AG09319 (cell line): Measurements from ENCODE around the gene ESYT1.

Experiments
- DNase-seq: peaks from one replicate; pipeline ENCODE4 v3.0.0-alpha.2; 2010; ENCODE audit warnings: low read depth; ENCODE audit errors: extremely low read depth
- TF ChIP-seq, protein P1 (sequence below): IDR thresholded peaks from 2 replicates; pipeline ENCODE4 v1.5.1; 2011; ENCODE audit warnings: low read depth, mild to moderate bottlenecking, inconsistent platforms, low read length, moderate library complexity

ESYT1 gene

DNA sequence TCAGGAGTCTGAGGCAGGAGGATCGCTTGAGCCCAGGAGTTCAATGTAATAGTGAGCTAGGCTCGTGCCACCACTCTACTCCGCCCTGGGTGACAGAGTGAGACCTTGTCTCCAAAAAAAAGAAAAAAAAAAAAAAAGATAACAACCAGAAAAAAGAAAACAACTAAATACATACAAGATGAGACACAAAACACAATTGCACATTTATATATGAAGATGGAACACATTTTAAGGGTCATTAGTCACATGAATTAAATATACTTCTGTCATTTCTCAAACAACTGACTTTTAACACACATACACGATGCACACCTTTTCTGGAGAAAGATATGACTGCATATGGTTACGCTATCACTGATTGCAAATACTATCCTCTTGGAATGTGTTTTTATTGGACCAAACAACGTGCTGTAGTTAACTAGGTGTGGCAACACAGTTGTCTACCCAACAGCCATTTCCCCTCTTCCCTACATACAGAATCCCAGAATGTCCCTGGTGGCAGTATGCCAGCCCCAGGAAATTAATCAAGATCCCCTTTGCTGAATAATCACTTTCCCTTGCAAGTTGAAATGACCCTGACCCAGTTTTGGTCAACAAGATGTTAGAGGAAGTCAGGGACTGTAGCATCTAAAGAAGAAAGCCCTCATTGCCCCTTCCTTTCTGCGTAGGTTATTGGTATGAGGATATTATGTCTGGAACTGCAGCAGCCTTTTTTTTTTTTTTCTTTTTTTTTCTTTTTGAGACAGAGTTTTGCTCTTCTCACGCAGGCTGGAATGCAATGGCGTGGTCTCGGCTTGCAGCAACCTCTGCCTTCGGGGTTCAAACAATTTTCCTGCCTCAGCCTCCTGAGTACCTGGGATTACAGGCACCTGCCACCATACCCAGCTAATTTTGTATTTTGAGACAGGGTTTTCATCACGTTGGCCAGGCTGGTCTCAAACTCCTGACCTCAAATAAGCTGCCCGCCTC, 18.7 kb downstream of the ESYT1 start:
- no peak for DNase-seq
- TF ChIP-seq, protein P1, sequence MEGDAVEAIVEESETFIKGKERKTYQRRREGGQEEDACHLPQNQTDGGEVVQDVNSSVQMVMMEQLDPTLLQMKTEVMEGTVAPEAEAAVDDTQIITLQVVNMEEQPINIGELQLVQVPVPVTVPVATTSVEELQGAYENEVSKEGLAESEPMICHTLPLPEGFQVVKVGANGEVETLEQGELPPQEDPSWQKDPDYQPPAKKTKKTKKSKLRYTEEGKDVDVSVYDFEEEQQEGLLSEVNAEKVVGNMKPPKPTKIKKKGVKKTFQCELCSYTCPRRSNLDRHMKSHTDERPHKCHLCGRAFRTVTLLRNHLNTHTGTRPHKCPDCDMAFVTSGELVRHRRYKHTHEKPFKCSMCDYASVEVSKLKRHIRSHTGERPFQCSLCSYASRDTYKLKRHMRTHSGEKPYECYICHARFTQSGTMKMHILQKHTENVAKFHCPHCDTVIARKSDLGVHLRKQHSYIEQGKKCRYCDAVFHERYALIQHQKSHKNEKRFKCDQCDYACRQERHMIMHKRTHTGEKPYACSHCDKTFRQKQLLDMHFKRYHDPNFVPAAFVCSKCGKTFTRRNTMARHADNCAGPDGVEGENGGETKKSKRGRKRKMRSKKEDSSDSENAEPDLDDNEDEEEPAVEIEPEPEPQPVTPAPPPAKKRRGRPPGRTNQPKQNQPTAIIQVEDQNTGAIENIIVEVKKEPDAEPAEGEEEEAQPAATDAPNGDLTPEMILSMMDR = no peak

DNA sequence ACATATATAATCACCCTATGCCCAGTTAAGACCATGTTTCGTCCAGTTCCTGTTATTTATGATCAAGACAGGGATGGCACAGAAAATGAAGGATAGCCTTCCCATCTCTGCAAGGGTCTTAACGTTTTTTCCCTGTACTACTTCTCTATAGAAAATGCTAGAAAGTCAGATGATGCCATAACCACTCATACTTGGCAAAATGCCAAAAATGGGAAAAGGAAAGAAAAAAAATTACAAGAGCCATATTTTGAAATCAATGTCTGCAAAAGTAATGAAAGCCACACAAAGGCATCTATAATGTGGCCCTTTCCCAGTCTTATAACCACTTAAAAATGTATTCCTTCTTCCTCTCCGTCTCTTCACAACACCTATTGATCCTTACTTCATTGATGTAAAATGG, 22.5 kb downstream of the ESYT1 start:
- TF ChIP-seq, protein P1 = no peak
- DNase-seq = no peak

DNA sequence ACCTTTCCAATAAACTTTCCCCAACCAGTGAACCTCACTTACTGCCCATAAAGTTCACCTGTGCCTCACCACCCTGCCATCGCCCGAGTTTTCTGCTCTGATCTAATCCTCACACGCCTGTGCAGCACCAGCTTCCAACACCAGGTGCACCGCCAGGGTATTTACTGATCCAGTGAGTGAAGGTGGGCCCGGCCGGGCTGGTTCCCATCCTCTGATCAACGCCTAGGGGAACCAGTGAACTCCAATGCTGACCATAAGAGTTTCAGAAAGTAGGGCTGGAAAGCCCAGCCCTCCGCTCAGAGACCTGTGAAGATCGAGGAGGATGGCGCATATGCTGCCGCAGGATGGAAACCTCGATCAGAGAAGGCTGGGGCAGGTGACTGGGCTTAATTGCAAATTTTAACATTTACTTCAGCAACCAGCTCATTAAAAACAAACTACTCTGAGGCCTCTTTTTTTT, 23.6 kb downstream of the ESYT1 start:
- no peak for DNase-seq
- TF ChIP-seq, protein P1 = peak; percentile 10

DNA sequence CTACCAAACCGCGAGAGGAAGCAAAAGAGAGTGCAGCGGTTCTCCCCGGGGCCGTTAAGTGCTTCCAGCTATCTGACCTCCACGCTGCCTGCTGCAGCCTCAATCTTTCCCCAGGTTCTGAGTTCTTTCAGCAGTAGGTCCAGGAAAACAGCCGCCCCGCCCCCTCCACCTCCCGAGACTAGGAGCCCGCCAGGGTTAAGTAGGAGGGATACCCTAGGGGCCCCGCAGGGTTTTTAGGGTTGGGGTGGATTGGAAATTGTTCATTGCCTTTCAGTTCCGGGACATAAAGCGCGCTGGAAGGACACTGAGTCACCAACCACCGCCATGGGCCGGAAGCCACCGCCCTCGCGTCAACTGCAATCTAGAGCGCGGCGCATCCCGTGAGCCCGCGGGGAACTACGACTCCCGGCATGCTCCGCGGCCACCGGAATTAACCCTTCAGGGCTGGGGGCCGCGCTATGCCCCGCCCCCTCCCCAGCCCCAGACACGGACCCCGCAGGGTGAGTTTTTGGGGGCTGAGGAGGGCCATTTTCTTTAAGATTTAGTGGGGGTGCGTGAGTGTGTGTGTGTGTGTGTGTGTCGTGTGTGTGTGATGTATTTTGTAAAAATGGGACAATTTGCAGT, 24.2 kb downstream of the ESYT1 start, which contains the start of gene MYL6B:
Gene MYL6B (plus strand): TSS at position 456 of the 624 bp plus-strand sequence. CDS start 1,332 bp downstream, outside the sequence.
- DNase-seq = peak; percentile 53
- TF ChIP-seq, protein P1 = no peak

DNA sequence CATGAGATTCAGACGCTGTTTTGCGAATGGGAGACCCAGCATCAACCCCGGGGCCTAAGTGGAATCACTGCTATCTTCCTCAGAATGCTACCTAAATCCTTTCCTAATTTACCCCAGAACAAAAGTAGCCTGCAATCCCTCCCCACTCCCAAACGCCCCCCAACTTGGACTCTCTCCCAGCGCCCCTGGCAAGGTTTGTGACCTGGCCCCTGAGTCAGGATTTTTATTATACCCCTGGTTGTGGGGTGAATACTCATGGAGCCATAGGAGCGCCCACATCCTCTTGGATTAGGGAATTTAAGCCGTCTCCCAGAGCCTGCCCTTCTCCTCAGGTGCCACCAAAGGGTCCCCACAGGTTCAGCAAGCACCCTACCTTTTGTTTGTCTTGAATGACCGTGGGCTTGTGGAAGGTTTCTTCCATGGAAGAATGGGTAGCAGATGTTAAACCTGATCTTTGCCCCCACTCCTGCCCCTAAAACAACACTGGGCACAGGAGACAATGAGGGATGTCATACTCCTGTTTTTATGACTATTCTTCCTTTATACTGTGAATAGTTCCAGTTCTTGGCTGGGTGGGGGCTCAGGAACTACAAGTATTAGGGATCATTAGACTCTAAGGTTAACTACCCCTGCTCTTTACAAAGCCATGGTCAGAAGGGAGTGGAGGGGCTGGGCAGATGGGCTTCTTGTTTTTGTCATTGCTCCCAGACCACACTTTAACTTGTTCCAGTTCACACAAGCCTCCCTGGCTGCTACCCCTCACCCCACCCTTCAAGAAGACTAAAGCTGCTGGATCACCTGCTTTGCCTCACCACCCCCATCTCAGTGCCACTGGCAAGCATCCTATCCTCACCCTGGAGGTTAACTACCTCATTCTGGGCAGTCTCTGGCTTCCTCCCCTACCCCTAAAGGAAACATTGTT, 24.9 kb downstream of the ESYT1 start:
- TF ChIP-seq, protein P1 = no peak
- no peak for DNase-seq

DNA sequence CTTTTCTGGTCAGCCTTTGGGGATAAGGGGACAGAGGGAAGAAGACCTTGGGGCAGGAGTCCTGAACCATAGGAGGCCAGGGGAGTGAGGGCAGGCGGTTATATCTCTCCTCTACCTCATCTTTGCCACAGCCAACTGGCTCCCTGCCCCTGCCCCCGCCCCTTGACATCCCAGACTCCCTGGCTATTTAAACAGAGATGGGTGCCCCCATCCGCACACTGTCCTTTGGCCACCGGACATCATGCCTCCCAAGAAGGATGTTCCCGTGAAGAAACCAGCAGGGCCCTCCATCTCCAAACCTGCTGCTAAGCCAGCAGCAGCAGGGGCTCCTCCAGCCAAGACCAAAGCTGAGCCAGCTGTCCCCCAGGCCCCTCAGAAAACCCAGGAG, 25.6 kb downstream of the ESYT1 start:
- DNase-seq = no peak
- TF ChIP-seq, protein P1 = no peak
